GM19035 (cell line): ENCODE measurements around the gene TEKT1.

Source experiments
- ATAC-seq: cut with Tn5 transposase; IDR thresholded peaks from one replicate; pipeline ENCODE4 v1.9.1; 2021; ENCODE audit not compliant: unreplicated experiment

TEKT1 gene

GRCh38 chr17:6768447-6768846, 63.1 kb downstream of the TEKT1 start:
- no peak for ATAC-seq

GRCh38 chr17:6761779-6762178, 69.8 kb downstream of the TEKT1 start:
- ATAC-seq, result no peak

- no peak for ATAC-seq
Measured at GRCh38 chr17:6757747-6758146, 73.8 kb downstream of the TEKT1 start.

GRCh38 chr17:6756425-6757031, 75.0 kb downstream of the TEKT1 start:
- no peak for ATAC-seq

GRCh38 chr17:6755731-6756184, 75.8 kb downstream of the TEKT1 start, which contains the start of gene XAF1:
Gene XAF1 (plus strand): TSS chr17:6756046. CDS start chr17:6756079, 33 bp downstream.
- no peak for ATAC-seq

GRCh38 chr17:6755281-6755680, 76.2 kb downstream of the TEKT1 start:
- ATAC-seq, result no peak

GRCh38 chr17:6753546-6753945, 78.0 kb downstream of the TEKT1 start:
- ATAC-seq, result no peak

- ATAC-seq, result no peak
Measured at GRCh38 chr17:6753006-6753445, 78.5 kb downstream of the TEKT1 start.

- ATAC-seq, result no peak
Measured at GRCh38 chr17:6752068-6752909, 79.2 kb downstream of the TEKT1 start.

- ATAC-seq, result no peak
Measured at GRCh38 chr17:6749519-6749918, 82.0 kb downstream of the TEKT1 start.

GRCh38 chr17:6748617-6749016, 82.9 kb downstream of the TEKT1 start:
- no peak for ATAC-seq
